ENCODE results near the gene PCBP3.

DNA sequence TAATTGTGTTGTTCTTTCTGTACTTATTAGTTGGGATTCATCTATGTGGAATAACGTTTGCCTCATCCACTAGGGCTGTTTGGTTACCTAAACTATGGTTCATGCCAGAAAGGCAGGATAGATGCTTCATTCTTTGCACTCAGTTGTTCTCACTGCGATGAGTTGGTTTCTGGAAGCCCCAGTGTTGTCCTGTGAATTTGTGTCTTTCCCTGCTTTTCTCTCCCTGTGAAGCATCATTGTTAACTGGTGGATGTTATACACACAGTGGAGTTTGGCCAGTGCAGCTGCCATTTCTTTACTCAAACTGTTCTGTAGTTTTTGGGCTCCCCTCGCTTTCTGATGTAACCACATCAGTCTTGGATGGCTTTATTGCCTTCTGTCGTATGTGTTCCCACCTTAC, 194.4 kb downstream of the PCBP3 start:
- TF ChIP-seq, protein P1, sequence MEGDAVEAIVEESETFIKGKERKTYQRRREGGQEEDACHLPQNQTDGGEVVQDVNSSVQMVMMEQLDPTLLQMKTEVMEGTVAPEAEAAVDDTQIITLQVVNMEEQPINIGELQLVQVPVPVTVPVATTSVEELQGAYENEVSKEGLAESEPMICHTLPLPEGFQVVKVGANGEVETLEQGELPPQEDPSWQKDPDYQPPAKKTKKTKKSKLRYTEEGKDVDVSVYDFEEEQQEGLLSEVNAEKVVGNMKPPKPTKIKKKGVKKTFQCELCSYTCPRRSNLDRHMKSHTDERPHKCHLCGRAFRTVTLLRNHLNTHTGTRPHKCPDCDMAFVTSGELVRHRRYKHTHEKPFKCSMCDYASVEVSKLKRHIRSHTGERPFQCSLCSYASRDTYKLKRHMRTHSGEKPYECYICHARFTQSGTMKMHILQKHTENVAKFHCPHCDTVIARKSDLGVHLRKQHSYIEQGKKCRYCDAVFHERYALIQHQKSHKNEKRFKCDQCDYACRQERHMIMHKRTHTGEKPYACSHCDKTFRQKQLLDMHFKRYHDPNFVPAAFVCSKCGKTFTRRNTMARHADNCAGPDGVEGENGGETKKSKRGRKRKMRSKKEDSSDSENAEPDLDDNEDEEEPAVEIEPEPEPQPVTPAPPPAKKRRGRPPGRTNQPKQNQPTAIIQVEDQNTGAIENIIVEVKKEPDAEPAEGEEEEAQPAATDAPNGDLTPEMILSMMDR (IDR thresholded peaks at IDR 0.05) = no peak
- no peak for TF ChIP-seq POLR2A (IDR thresholded peaks at IDR 0.05)
